DND-41 (cell line): ENCODE data around the gene MDK.
A peak's percentile ranks its signal among the peaks of the same experiment; 100 is the strongest.

ENCODE experiments used
- ATAC-seq: fragments of 200-7000 bp; cut with Tn5 transposase; 3 replicates; pipeline ENCODE4 v1.9.1; 2021; ENCODE audit warnings: low read depth; ENCODE audit not compliant: insufficient read depth
- DNase-seq: peaks from one replicate; pipeline ENCODE4 v3.0.0-alpha.2; 2020
- H2AFZ ChIP-seq: 2 replicates; pipeline ENCODE4 v1.6.0; 2012; ENCODE audit warnings: low read depth, low read length
- H3K27ac ChIP-seq: 2 replicates; pipeline ENCODE4 v1.5.1; 2012; ENCODE audit warnings: low read length, inconsistent platforms
- H3K27me3 ChIP-seq: fragments of 200-600 bp; sonication (generic); 2 replicates; pipeline ENCODE4 v1.6.0; 2012; ENCODE audit warnings: low read length, mild to moderate bottlenecking, inconsistent platforms; ENCODE audit not compliant: insufficient read depth, poor library complexity
- H3K36me3 ChIP-seq: 2 replicates; pipeline ENCODE4 v1.5.1; 2012; ENCODE audit warnings: low read length, inconsistent platforms; ENCODE audit not compliant: insufficient read depth
- H3K4me1 ChIP-seq: 2 replicates; pipeline ENCODE4 v1.5.1; 2012; ENCODE audit warnings: mild to moderate bottlenecking, low read length; ENCODE audit not compliant: insufficient read depth
- H3K4me2 ChIP-seq: 2 replicates; pipeline ENCODE4 v1.6.0; 2012; ENCODE audit warnings: mild to moderate bottlenecking, moderate library complexity, low read length, inconsistent platforms; ENCODE audit not compliant: insufficient read depth
- H3K4me3 ChIP-seq, 2 experiments: fragments of 200-600 bp in 1 of 2; shearing (Covaris generic) in 1 of 2; 2 replicates each; pipeline ENCODE4 v1.5.1; 2012 to 2016; ENCODE audit warnings: inconsistent platforms in 2 of 2, low read length in 2 of 2, mild to moderate bottlenecking in 2 of 2, low read depth in 1 of 2, moderate library complexity in 1 of 2
- H3K79me2 ChIP-seq: 2 replicates; pipeline ENCODE4 v1.6.0; 2012; ENCODE audit warnings: low read length, inconsistent platforms; ENCODE audit not compliant: insufficient read depth
- H3K9ac ChIP-seq: 2 replicates; pipeline ENCODE4 v1.6.0; 2012; ENCODE audit warnings: low read depth, mild to moderate bottlenecking, inconsistent platforms, low read length, moderate library complexity
- H3K9me3 ChIP-seq: 2 replicates; pipeline ENCODE4 v1.5.1; 2012; ENCODE audit warnings: low read length, moderate library complexity, mild to moderate bottlenecking, inconsistent platforms; ENCODE audit not compliant: insufficient read depth, severe bottlenecking
- H4K20me1 ChIP-seq: 2 replicates; pipeline ENCODE4 v1.6.0; 2012; ENCODE audit warnings: low read length; ENCODE audit not compliant: insufficient read depth
- CTCF ChIP-seq: IDR thresholded peaks from 2 replicates; pipeline ENCODE4 v1.5.1; 2012; ENCODE audit warnings: borderline replicate concordance, low read length, moderate library complexity, mild to moderate bottlenecking; ENCODE audit not compliant: poor library complexity, severe bottlenecking; ENCODE audit errors: extremely low read depth
- EZH2 ChIP-seq: IDR thresholded peaks from 3 replicates; pipeline ENCODE4 v1.6.1; 2012; ENCODE audit warnings: borderline replicate concordance, low read depth, mild to moderate bottlenecking, moderate library complexity, low read length, inconsistent platforms; ENCODE audit not compliant: severe bottlenecking

MDK gene

GRCh38 chr11:46348566-46349401 is 32.7 kb upstream of the MDK start:
- Histone ChIP-seq H3K27ac (peak overlapping the region; percentile 82), H3K4me2 (peak overlapping the region; percentile 91), H3K36me3 (peaks cover 34% of the 10 kb centered on the region), H3K4me1 (peaks cover 68% of the 10 kb centered on the region), H4K20me1 (peaks cover 44% of the 10 kb centered on the region), H3K9me3 (no peaks in the 10 kb centered on the region), H2AFZ (peak overlapping the region; percentile 69), H3K79me2 (peaks cover 67% of the 10 kb centered on the region), H3K9ac (peak overlapping the region; percentile 86), H3K27me3 (no peaks in the 10 kb centered on the region), H3K4me3 (peak overlapping the region; percentile 54 to 89; a peak in 3 of 4 replicates)
- peak; percentile 82 for DNase-seq
- peak; percentile 77 for ATAC-seq
- TF ChIP-seq CTCF (peak; percentile 18), EZH2 (no peak)

- TF ChIP-seq EZH2 (no peak), CTCF (no peak)
- DNase-seq, result no peak
- Histone ChIP-seq H4K20me1 (peaks cover 51% of the 10 kb centered on the region), H3K36me3 (peaks cover 44% of the 10 kb centered on the region), H3K4me1 (peaks cover 70% of the 10 kb centered on the region), H3K27me3 (no peaks in the 10 kb centered on the region), H3K4me2 (peak overlapping the region; percentile 23; the same call in 1 of the 2 replicates), H3K9me3 (no peaks in the 10 kb centered on the region), H3K4me3 (no peak overlapping the region), H3K27ac (peak overlapping the region; percentile 51), H3K79me2 (peaks cover 84% of the 10 kb centered on the region), H3K9ac (peak overlapping the region; percentile 16; the same call in 1 of the 2 replicates), H2AFZ (no peak overlapping the region)
- no peak for ATAC-seq
Observed at GRCh38 chr11:46350695-46351094, 30.8 kb upstream of the MDK start.

- Histone ChIP-seq H3K36me3 (peaks cover 47% of the 10 kb centered on the region), H3K4me3 (no peak overlapping the region), H3K4me1 (peaks cover 69% of the 10 kb centered on the region), H3K27me3 (no peaks in the 10 kb centered on the region), H4K20me1 (peaks cover 52% of the 10 kb centered on the region), H3K27ac (peak overlapping the region; percentile 51), H3K9ac (peak overlapping the region; percentile 16; the same call in 1 of the 2 replicates), H2AFZ (no peak overlapping the region), H3K4me2 (peak overlapping the region; percentile 23; the same call in 1 of the 2 replicates), H3K79me2 (peaks cover 89% of the 10 kb centered on the region), H3K9me3 (no peaks in the 10 kb centered on the region)
- no peak for TF ChIP-seq EZH2
- no peak for TF ChIP-seq CTCF
- DNase-seq, result no peak
- no peak for ATAC-seq
Observed at GRCh38 chr11:46351148-46351547, 30.3 kb upstream of the MDK start.
